ENCODE measurements around the gene NSD2.

The NSD2 gene

DNA sequence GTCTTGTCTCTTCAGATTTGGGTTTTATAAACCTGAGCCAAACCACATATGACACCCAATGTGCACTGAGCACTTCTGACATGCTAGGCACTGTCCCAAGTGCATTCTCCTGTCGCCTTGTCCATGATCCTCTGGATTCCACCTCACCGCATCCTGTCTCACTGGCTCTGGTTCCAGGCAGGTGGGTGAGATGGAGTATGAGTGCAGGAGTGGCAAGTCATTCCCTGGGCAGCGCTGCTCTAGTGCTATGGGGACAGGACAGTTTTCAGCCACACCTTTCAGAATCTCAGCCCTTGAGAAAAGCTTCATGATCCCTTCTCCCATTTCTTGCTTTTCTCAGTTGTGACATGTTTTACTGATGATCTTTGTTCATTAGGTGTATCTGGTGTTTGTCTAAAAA lies 66.4 kb downstream of the NSD2 start:
- TF ChIP-seq MYC (IDR thresholded peaks at IDR 0.05; ENCODE audit: low read depth, low read length): no peak
- TF ChIP-seq CTCF (IDR thresholded peaks at IDR 0.05; ENCODE audit: low read depth, low read length): no peak
- TF ChIP-seq, protein P1, sequence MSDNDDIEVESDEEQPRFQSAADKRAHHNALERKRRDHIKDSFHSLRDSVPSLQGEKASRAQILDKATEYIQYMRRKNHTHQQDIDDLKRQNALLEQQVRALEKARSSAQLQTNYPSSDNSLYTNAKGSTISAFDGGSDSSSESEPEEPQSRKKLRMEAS (IDR thresholded peaks at IDR 0.05; ENCODE audit: low read depth, low read length): no peak
- no peak for TF ChIP-seq POLR2A (IDR thresholded peaks at IDR 0.05; ENCODE audit: extremely low read depth, insufficient read length)
- no peak overlapping the region for H3K4me3 ChIP-seq (ENCODE audit: low read depth, low read length)
- no peak for DNase-seq (ENCODE audit: low read depth)

DNA sequence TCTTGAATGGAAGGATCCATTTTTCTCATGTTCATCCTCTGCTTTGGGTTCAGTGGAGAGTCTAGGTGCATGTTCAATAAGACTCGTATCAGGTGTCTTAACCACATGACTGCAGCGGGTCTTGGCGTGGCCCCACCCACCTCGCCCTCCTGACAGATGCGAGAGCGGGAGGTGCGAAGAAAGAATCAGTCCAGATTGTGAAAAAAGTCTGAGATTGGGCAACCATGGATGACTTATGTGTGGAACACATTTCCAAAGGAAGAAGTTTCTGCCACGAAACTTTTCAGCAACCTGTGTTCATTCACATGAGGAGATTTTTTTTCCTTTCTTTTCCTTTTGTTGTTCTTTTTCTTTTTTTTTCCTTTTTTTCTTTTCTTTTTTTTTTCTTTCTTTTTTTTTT lies 66.8 kb downstream of the NSD2 start:
- H3K4me3 ChIP-seq (ENCODE audit: low read depth, low read length): no peak overlapping the region
- TF ChIP-seq CTCF (IDR thresholded peaks at IDR 0.05; ENCODE audit: low read depth, low read length): no peak
- no peak for TF ChIP-seq POLR2A (IDR thresholded peaks at IDR 0.05; ENCODE audit: extremely low read depth, insufficient read length)
- TF ChIP-seq, protein P1 (IDR thresholded peaks at IDR 0.05; ENCODE audit: low read depth, low read length): no peak
- TF ChIP-seq MYC (IDR thresholded peaks at IDR 0.05; ENCODE audit: low read depth, low read length): no peak
- no peak for DNase-seq (ENCODE audit: low read depth)

DNA sequence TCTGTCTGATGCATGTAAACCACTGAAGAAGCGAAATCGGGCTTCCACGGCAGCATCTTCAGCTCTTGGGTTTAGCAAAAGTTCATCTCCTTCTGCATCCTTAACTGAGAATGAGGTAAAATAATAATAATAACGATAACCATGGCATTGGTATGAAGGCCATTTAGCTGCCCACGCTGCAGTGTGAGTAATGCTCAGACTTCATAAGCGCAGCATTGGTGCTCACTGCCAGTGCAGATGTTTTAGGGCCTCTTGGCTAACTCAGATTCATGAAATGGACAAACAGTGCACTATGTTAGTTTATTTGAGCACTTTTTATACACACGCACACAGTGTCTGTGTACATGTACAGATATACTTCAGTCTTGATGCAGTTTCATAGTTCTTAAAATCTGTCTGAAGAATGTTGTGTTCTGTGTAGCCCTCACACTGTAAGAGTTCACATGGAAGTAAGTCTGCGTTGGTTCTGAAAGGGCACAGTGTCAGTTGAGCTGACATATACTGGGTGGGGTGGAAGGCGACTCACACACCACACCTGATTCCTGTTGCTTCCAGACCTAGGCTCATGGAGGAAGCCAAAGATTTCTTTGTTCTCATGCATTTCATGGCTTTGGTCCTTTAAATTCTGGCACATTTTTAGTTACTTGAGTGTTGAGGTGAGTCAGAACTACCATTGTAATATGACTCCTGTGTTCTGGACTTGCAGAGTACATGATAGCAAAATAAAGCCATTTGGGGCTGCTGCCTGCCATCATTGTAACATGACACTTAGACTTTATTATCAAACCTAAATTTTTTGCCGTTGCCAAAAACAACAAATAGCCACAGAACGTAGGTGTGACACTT lies 68.7 kb downstream of the NSD2 start:
- no peak overlapping the region for H3K4me3 ChIP-seq (ENCODE audit: low read depth, low read length)
- no peak for TF ChIP-seq MYC (IDR thresholded peaks at IDR 0.05; ENCODE audit: low read depth, low read length)
- no peak for TF ChIP-seq POLR2A (IDR thresholded peaks at IDR 0.05; ENCODE audit: extremely low read depth, insufficient read length)
- no peak for TF ChIP-seq CTCF (IDR thresholded peaks at IDR 0.05; ENCODE audit: low read depth, low read length)
- TF ChIP-seq, protein P1 (IDR thresholded peaks at IDR 0.05; ENCODE audit: low read depth, low read length): no peak
- DNase-seq (ENCODE audit: low read depth): no peak

GRCh38 chr4:1940566-1940965 lies 69.4 kb downstream of the NSD2 start:
- no peak for DNase-seq (ENCODE audit: low read depth)
- TF ChIP-seq MYC (IDR thresholded peaks at IDR 0.05; ENCODE audit: low read depth, low read length): no peak
- no peak for TF ChIP-seq POLR2A (IDR thresholded peaks at IDR 0.05; ENCODE audit: extremely low read depth, insufficient read length)
- TF ChIP-seq, protein P1 (IDR thresholded peaks at IDR 0.05; ENCODE audit: low read depth, low read length): no peak
- TF ChIP-seq CTCF (IDR thresholded peaks at IDR 0.05; ENCODE audit: low read depth, low read length): no peak
- no peak overlapping the region for H3K4me3 ChIP-seq (ENCODE audit: low read depth, low read length)

DNA sequence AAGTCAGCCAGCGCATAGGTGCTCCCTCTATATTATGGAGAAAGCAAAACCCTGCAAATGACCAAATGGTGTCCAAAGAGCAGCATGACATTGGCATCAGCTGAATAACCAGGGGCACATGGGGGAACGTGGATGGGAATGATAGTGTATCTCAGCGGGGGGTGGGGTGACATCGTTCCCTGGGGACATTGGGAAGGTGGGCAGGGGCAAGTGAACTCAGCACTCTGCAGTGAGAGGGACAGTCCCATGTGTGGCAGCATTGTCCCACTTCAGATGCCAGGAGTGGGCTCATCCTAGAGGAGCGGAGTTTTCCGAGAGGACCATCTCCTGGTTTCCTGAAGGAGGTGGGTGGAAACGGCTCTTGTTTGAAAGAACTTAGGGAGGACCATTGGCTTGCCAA lies 72.7 kb downstream of the NSD2 start:
- TF ChIP-seq, protein P1 (IDR thresholded peaks at IDR 0.05; ENCODE audit: low read depth, low read length): no peak
- TF ChIP-seq CTCF (IDR thresholded peaks at IDR 0.05; ENCODE audit: low read depth, low read length) (no peak), MYC (IDR thresholded peaks at IDR 0.05; ENCODE audit: low read depth, low read length) (no peak), POLR2A (IDR thresholded peaks at IDR 0.05; ENCODE audit: extremely low read depth, insufficient read length) (no peak)
- DNase-seq (ENCODE audit: low read depth): no peak
- H3K4me3 ChIP-seq (ENCODE audit: low read depth, low read length): no peak overlapping the region
